Ishikawa (cell line): ENCODE data around the gene DENND1A.

Source experiments
- CEBPB ChIP-seq: IDR thresholded peaks from 2 replicates; pipeline ENCODE4 v1.6.1; 2012
- CREB1 ChIP-seq: IDR thresholded peaks from 2 replicates; pipeline ENCODE4 v1.6.1; 2012; ENCODE audit warnings: low read depth
- EGR1 ChIP-seq: IDR thresholded peaks from 2 replicates; pipeline ENCODE4 v1.6.1; 2012
- EP300 ChIP-seq: IDR thresholded peaks from 2 replicates; pipeline ENCODE4 v1.6.1; 2012; ENCODE audit warnings: borderline replicate concordance
- FOXM1 ChIP-seq: IDR thresholded peaks from 2 replicates; pipeline ENCODE4 v1.6.1; 2012; ENCODE audit warnings: low read depth, borderline replicate concordance
- MAX ChIP-seq: IDR thresholded peaks from 2 replicates; pipeline ENCODE4 v1.6.1; 2012
- NFIC ChIP-seq: IDR thresholded peaks from 2 replicates; pipeline ENCODE4 v1.6.1; 2012
- RAD21 ChIP-seq: IDR thresholded peaks from 2 replicates; pipeline ENCODE4 v1.6.1; 2012; ENCODE audit warnings: low read depth
- TAF1 ChIP-seq: IDR thresholded peaks from 2 replicates; pipeline ENCODE4 v1.6.1; 2012; ENCODE audit warnings: low read depth, mild to moderate bottlenecking
- TCF12 ChIP-seq: IDR thresholded peaks from 2 replicates; pipeline ENCODE4 v1.6.1; 2012; ENCODE audit warnings: low read depth
- TEAD4 ChIP-seq: IDR thresholded peaks from 2 replicates; pipeline ENCODE4 v1.6.1; 2012
- USF1 ChIP-seq: IDR thresholded peaks from 2 replicates; pipeline ENCODE4 v1.6.1; 2012
- YY1 ChIP-seq: IDR thresholded peaks from 2 replicates; pipeline ENCODE4 v1.6.1; 2012; ENCODE audit warnings: low read depth
- ZBTB7A ChIP-seq: IDR thresholded peaks from 2 replicates; pipeline ENCODE4 v1.6.1; 2012; ENCODE audit warnings: low read depth
- TF ChIP-seq, protein P1 (sequence below): IDR thresholded peaks from 2 replicates; pipeline ENCODE4 v1.6.1; 2012; ENCODE audit warnings: low read depth, mild to moderate bottlenecking

DENND1A gene

DNA sequence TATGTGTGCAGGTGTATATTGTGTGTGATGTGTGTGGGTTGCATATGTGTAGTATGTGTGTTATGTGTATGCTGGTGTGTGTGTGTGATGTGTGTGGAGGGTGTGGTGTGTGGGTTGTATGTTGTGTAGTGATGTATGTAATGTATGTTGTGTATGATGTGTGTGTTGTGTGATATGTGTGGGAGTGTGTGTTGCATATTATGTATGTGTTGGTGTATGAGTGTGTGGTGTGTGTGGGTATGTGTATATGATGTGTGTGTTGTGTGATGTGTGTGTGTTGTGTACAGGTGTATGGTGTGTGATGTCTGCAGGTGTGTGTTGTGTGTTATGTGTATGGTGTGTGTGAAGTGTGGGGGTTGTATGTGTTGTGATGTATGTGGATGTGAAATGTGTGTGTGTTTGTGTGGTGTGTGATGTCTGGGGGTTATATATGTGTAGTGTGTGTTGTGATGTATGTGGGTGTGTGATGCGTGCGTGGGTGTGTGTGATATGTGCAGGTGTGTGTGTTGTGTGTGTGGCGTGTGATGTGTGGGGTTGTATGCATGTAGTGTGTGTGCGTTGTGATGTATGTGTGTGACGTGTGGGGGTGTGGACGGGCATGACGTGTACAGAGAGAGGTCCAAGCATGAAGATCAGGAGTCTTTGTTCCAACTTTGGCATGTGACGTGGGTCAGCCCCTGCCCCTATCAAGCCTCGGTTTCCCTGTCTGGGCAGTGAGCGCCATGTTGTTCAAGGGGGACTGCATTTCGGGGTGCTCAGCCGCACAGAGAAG, 582.5 kb downstream of the DENND1A start:
- TF ChIP-seq TEAD4: no peak
- no peak for TF ChIP-seq NFIC
- TF ChIP-seq TCF12: no peak
- TF ChIP-seq, protein P1, sequence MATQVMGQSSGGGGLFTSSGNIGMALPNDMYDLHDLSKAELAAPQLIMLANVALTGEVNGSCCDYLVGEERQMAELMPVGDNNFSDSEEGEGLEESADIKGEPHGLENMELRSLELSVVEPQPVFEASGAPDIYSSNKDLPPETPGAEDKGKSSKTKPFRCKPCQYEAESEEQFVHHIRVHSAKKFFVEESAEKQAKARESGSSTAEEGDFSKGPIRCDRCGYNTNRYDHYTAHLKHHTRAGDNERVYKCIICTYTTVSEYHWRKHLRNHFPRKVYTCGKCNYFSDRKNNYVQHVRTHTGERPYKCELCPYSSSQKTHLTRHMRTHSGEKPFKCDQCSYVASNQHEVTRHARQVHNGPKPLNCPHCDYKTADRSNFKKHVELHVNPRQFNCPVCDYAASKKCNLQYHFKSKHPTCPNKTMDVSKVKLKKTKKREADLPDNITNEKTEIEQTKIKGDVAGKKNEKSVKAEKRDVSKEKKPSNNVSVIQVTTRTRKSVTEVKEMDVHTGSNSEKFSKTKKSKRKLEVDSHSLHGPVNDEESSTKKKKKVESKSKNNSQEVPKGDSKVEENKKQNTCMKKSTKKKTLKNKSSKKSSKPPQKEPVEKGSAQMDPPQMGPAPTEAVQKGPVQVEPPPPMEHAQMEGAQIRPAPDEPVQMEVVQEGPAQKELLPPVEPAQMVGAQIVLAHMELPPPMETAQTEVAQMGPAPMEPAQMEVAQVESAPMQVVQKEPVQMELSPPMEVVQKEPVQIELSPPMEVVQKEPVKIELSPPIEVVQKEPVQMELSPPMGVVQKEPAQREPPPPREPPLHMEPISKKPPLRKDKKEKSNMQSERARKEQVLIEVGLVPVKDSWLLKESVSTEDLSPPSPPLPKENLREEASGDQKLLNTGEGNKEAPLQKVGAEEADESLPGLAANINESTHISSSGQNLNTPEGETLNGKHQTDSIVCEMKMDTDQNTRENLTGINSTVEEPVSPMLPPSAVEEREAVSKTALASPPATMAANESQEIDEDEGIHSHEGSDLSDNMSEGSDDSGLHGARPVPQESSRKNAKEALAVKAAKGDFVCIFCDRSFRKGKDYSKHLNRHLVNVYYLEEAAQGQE: no peak
- no peak for TF ChIP-seq ZBTB7A
- no peak for TF ChIP-seq USF1
- TF ChIP-seq CREB1: no peak
- no peak for TF ChIP-seq EGR1
- TF ChIP-seq CEBPB: no peak

GRCh38 chr9:123346826-123347225, 583.1 kb downstream of the DENND1A start:
- TF ChIP-seq NFIC (no peak), USF1 (no peak), YY1 (no peak), ZBTB7A (no peak), MAX (no peak), TCF12 (no peak), CEBPB (no peak), FOXM1 (no peak), RAD21 (no peak), EGR1 (no peak)

GRCh38 chr9:123346026-123346425, 583.9 kb downstream of the DENND1A start:
- no peak for TF ChIP-seq RAD21
- no peak for TF ChIP-seq TCF12
- TF ChIP-seq TAF1: no peak
- TF ChIP-seq FOXM1: no peak
- TF ChIP-seq USF1: no peak
- TF ChIP-seq NFIC: no peak
- TF ChIP-seq TEAD4: no peak
- TF ChIP-seq YY1: no peak
- no peak for TF ChIP-seq EP300
- no peak for TF ChIP-seq CREB1
- no peak for TF ChIP-seq MAX
- no peak for TF ChIP-seq ZBTB7A
- TF ChIP-seq, protein P1: no peak
- no peak for TF ChIP-seq EGR1
- no peak for TF ChIP-seq CEBPB

GRCh38 chr9:123345567-123345955, 584.4 kb downstream of the DENND1A start:
- TF ChIP-seq YY1 (no peak), TEAD4 (no peak), RAD21 (no peak), CREB1 (no peak), CEBPB (no peak), FOXM1 (no peak), TAF1 (no peak), EP300 (no peak), USF1 (no peak), TCF12 (no peak), NFIC (no peak), ZBTB7A (no peak), EGR1 (no peak), MAX (no peak)
- TF ChIP-seq, protein P1: no peak
